GM13977 (cell line): ENCODE data around the gene VN1R5.

ENCODE experiments used
- DNase-seq: peaks from one replicate; pipeline ENCODE4 v3.0.0; 2012; ENCODE audit warnings: low spot score
- CTCF ChIP-seq: IDR thresholded peaks from 2 replicates; pipeline ENCODE4 v1.5.1; 2012; ENCODE audit warnings: mild to moderate bottlenecking, control low read depth; ENCODE audit not compliant: insufficient read depth; ENCODE audit errors: extremely low read depth, missing control alignments
- in situ Hi-C: fragments of 300-500 bp; cut with MboI; formaldehyde crosslinking; loops from one replicate; pipeline ENCODE4 v1.12.0; 2022; ENCODE audit warnings: low sequenced_read_pairs, low pct_unique_long_range_greater_than_20kb, mixed read lengths, inconsistent platforms; ENCODE audit not compliant: unreplicated experiment

Gene VN1R5

GRCh38 chr1:247243524-247244137 is 12.2 kb upstream of the VN1R5 start:
- no peak for DNase-seq
- TF ChIP-seq CTCF, result no peak
- in situ Hi-C loops, result no loop called here

- no peak for TF ChIP-seq CTCF
- in situ Hi-C loops, result no loop called here
- DNase-seq, result no peak
Measured at GRCh38 chr1:247246325-247247115, 9.4 kb upstream of the VN1R5 start.

GRCh38 chr1:247247568-247247967 is 8.3 kb upstream of the VN1R5 start:
- in situ Hi-C loops, result no loop called here
- DNase-seq, result no peak
- TF ChIP-seq CTCF, result no peak

DNA sequence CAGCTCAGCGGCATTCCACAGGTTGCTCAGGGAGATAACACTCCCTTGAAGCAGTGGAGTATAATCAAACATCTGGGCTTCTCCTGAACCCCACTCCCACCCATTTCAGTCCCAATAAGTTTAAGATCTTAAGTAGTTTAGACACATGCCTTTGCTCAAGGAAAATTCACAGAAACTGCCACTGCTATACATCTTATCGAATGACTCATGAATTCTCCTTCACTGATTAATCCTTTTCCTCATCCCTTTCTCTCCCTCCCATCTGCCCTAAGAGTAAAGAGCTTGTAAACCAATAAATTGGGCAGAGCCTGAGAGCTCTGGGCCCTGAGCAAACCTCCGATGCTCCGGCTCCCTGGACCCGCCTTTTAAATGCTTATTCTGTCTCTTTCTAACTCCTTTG is 10.2 kb downstream of the VN1R5 start:
- TF ChIP-seq CTCF, result no peak
- in situ Hi-C loops, result no loop called here
- DNase-seq, result no peak

DNA sequence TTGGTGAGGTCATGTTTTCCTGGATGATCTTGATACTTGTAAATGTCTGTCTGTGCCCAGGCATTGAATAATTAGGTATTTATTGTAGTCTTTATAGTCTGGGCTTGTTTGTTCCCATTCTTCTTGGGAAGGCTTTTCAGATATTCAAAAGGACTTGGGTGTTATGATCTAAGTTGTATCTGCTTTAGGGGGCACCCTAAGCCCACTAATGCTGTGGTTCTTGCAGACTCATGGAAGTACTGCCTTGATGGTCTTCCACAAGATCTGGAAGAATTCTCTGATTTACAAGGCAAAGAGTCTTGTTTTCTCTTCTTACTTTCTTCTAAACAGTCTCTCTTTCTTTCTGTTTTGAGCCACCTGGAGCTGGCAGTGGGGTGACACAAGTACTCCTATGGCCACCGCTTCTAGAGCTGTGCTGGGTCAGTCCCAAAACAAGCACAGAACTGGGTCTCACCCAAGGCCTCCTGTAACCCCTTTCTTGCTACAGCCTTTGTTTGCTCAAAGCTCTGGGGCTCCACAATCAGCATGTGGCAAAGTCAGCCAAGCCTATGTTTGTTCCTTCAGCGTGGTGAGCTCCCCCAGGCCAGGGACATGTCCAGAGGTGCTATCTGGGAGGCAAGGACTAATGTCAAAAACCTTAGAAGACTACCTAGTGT is 12.6 kb downstream of the VN1R5 start:
- no peak for DNase-seq
- in situ Hi-C loops, result no loop called here

DNA sequence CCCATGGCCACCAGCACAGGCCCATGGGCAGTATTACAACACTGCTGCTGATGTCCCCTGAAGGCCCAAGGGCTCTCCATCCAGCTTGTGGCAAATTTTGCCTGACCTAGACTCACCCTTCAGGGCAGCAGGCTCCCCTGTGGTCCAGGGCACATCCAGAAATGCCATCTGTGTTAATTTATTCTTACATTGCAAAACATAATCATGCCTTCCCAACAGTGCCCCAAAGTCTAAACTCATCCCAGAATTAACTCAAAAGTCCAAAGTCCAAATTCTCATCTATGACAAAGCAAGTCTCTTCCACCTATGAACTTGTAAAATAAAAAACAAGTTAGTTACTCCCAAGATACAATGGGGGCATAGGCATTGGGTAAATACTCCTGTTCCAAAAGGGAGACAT is 13.3 kb downstream of the VN1R5 start:
- DNase-seq, result no peak
- TF ChIP-seq CTCF, result no peak
- in situ Hi-C loops, result no loop called here

More for the DNA sequence above, 12.6 kb downstream of the VN1R5 start:
- no peak for TF ChIP-seq CTCF
